GM15510 (cell line): Measurements from ENCODE around the gene ITFG1.

Experiments used
- POLR2A ChIP-seq: IDR thresholded peaks from 3 replicates; pipeline ENCODE4 v1.6.1; 2011; ENCODE audit warnings: borderline replicate concordance; ENCODE audit not compliant: insufficient read length; ENCODE audit errors: extremely low read depth

Gene ITFG1

GRCh38 chr16:47230296-47230695 lies 230.6 kb downstream of the ITFG1 start:
- TF ChIP-seq POLR2A: no peak

DNA sequence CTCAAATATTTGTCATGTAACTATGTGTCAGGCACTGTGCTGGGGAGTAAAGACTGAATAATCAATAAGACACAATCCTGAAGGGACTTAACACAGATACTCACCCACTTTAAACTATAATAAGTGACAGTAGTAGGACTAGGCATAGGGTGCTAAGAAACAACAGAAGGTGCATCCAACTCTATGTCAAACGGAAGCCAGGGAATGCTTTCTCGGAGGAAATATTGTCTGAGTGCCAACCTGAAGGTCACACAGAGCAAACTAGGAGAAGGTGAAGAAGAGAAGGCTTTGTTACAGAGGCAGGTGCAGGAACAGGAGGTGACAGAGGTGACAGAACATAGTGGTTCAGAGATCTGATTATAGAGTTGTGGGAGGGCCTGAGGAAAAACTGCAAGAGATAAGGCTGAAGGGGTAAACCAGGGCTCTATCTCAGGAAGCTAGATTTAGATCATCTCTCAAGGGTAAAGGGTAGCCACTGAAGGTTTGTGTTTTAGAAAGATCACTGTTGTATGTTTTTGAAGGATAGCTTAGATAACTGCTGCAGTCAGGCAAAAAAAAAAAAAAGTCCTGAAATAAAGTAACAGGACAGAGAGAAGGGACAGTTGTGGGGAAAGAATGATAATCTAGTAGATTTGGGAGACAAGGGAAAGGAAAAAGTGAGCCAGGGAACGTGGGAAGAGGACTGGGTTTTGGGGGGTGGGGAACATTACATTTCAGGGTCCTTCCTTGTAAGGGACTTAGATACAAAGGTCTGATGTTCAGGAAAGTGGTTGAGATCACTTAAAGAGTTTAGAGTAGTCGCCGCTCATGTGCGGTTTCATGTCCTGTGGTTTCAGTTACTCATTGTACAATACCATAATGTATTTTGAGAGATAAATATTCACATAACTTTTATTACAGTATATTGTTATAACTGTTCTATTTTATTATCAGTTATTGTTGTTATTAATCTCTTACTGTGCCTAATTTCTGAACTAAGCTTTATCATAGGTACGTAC lies 231.5 kb downstream of the ITFG1 start:
- no peak for TF ChIP-seq POLR2A

GRCh38 chr16:47228241-47228640 lies 232.6 kb downstream of the ITFG1 start:
- no peak for TF ChIP-seq POLR2A

DNA sequence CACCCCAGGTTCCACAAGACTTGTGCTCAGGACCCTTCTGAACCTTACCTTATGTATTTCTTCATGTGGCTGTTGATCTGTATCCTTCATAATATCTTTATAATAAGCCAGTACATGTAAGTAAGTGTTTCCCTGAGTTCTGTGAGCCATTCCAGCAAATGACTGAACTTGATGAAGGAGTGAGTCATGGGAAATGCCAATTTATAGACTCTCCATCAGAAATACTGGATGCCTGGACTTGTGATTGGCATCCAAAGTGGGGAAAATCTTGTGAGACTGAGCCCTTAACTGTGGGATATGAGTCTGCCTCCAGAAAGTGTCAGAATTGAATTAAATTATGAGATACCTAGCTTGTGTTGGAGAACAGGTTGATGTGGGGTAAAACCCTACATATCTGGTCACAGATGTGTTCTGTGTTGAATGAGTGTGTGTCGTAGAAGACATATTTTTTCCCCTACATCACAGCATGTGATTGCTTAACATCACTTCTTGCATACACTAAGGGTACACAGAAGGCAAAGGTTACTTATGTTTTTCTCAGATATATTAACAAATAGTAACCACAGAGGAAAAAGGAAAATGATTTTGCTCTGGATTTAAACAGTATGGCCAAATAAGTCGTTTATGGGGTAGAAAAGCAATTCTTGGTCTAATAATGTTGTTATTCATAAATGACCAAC lies 247.0 kb downstream of the ITFG1 start:
- TF ChIP-seq POLR2A: no peak

- TF ChIP-seq POLR2A: no peak
Observed at GRCh38 chr16:47211218-47211617, 249.6 kb downstream of the ITFG1 start.

- no peak for TF ChIP-seq POLR2A
Observed at GRCh38 chr16:47204736-47205504, 255.9 kb downstream of the ITFG1 start.

DNA sequence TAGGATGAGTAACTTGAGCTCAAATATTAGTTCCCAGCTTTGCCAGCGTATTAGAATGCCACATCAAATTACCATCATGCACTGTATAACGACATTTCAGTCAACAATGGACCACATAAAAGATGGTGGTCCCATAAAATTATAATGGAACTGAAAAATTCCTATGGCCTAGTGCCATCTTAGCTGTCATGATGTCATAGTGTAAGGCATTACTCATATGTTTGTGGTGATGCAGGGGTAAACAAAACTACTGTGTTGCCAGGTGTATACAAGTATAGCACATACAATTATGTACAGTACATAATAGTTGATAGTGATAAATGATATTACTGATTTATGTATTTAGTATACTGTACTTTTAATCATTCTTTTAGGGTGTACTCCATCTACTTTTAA lies 262.7 kb downstream of the ITFG1 start:
- no peak for TF ChIP-seq POLR2A

GRCh38 chr16:47197536-47198179 lies 263.2 kb downstream of the ITFG1 start:
- TF ChIP-seq POLR2A: no peak

GRCh38 chr16:47196457-47196856 lies 264.4 kb downstream of the ITFG1 start:
- TF ChIP-seq POLR2A: no peak

GRCh38 chr16:47182318-47182717 lies 278.5 kb downstream of the ITFG1 start:
- no peak for TF ChIP-seq POLR2A

- TF ChIP-seq POLR2A: no peak
Observed at GRCh38 chr16:47180073-47180472, 280.8 kb downstream of the ITFG1 start.

- TF ChIP-seq POLR2A: no peak
Observed at GRCh38 chr16:47175152-47175551, 285.7 kb downstream of the ITFG1 start.

DNA sequence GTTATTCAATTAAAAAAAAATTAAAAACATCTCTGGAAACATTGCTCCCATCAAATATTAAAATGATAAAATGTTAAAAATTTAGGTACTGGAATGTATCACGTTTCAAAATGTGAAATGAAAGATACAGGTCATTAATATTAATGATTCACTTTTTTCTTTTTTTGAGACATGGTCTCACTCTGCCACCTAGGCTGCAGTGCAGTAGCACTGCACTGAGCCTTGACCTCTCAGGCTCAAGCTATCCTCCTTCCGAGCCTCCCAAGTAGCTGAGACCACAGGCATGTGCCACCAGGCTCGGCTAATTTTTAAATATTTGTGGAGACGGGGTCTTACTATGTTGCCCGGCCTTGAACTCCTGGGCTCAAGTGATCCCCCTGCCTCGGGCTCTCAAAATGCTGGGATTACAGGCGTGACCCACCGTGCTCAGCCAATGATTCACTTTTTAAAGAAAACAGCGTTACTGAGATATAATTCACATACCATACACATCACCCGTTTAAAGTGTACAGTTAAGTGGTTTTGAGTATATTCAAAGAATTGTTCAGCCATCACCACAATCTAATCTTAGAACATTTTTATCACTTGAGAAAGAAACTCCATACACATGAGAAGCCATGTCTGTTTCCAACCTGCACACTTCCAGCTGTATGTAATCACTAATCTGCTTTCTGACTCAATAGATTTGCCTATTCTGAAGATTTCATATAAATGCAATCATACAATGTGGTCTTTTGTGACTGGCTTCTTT lies 298.0 kb downstream of the ITFG1 start:
- TF ChIP-seq POLR2A: no peak

DNA sequence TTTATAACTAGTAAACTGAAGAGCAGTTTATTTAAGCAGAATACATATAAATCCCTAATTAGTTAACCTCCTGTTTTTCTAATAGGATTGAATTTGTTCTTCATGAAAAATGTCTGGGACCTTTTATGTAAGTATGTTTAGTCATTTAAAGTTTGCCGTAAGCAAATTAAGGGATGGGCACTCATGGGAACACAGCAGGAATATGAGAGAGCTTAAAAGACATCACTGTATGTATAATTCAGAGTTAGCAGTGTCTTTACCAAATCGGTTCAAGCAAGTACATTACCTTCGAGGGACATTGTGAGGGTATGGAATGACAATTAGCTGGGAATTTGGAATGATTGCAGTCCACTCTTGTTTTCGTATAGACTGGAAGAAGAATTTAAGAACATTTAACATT lies 299.4 kb downstream of the ITFG1 start:
- TF ChIP-seq POLR2A: no peak
